ENCODE measurements around the gene CLDN11. TPM values are rescaled to one million over a fixed set of nuclear protein-coding genes. Genes with fewer than 3 reads are reported as not detected.
A peak's percentile ranks its signal among the peaks of the same experiment; 100 is the strongest.

The CLDN11 gene
- total RNA-seq, 2 experiments from 2014 or later: not detected

- DNase-seq: no peak
- Mint-ChIP-seq H3K27me3 (peaks cover 5% of the 10 kb centered on the region), H3K36me3 (ENCODE audit: low read depth) (no peaks in the 10 kb centered on the region), H3K4me1 (peaks cover 18% of the 10 kb centered on the region), H3K4me3 (no peak overlapping the region), H3K27ac (no peak overlapping the region), H3K9me3 (ENCODE audit: low read depth) (no peaks in the 10 kb centered on the region)
- intact Hi-C loops (cut with DNase I, micrococcal nuclease): loop anchor here in 1 of 2 experiments (5.0 kb wide), 1 partner anchor 429 kb away; no protein-coding TSS in a partner anchor
- ChIA-PET CTCF (interaction anchor here (1.1 kb wide), 1 partner anchor 9 kb away, joined by 3 read pairs; no protein-coding TSS in a partner anchor), POLR2A (no interaction called here)
- ATAC-seq: no peak
Measured at GRCh38 chr3:170428095-170428494, 9.4 kb downstream of the CLDN11 start.

GRCh38 chr3:170429050-170429449, 10.4 kb downstream of the CLDN11 start:
- Mint-ChIP-seq H3K36me3 (ENCODE audit: low read depth) (no peaks in the 10 kb centered on the region), H3K27me3 (peaks cover 2% of the 10 kb centered on the region), H3K9me3 (ENCODE audit: low read depth) (no peaks in the 10 kb centered on the region), H3K27ac (no peak overlapping the region), H3K4me3 (no peak overlapping the region), H3K4me1 (peaks cover 18% of the 10 kb centered on the region)
- intact Hi-C loops (cut with DNase I, micrococcal nuclease): loop anchor here in 1 of 2 experiments (5.0 kb wide), 1 partner anchor 428 kb away; no protein-coding TSS in a partner anchor
- ATAC-seq (peak; percentile 57), DNase-seq (no peak)
- POLR2A ChIA-PET: no interaction called here
- CTCF ChIA-PET: interaction anchor here (1.4 kb wide), 1 partner anchor 16 kb away, joined by 4 read pairs; no protein-coding TSS in a partner anchor

GRCh38 chr3:170431054-170431453, 12.4 kb downstream of the CLDN11 start:
- DNase-seq: no peak
- no peak overlapping the region for H3K4me3 Mint-ChIP-seq
- H3K4me1 Mint-ChIP-seq: peaks cover 18% of the 10 kb centered on the region
- POLR2A ChIA-PET: no interaction called here
- intact Hi-C loops (cut with DNase I, micrococcal nuclease): no loop called here
- ATAC-seq: no peak
- no peaks in the 10 kb centered on the region for H3K36me3 Mint-ChIP-seq (ENCODE audit: low read depth)
- no peaks in the 10 kb centered on the region for H3K9me3 Mint-ChIP-seq (ENCODE audit: low read depth)
- no peaks in the 10 kb centered on the region for H3K27me3 Mint-ChIP-seq
- CTCF ChIA-PET: interaction anchor here (0.6 to 1.3 kb wide), 4 partner anchors 15 to 381 kb away, joined by 3 to 5 read pairs (median 4); no protein-coding TSS in a partner anchor
- H3K27ac Mint-ChIP-seq: no peak overlapping the region

GRCh38 chr3:170432416-170432815, 13.7 kb downstream of the CLDN11 start:
- intact Hi-C loops (cut with DNase I, micrococcal nuclease): no loop called here
- H3K27ac Mint-ChIP-seq: no peak overlapping the region
- H3K4me3 Mint-ChIP-seq: no peak overlapping the region
- no peaks in the 10 kb centered on the region for H3K27me3 Mint-ChIP-seq
- peaks cover 18% of the 10 kb centered on the region for H3K4me1 Mint-ChIP-seq
- H3K9me3 Mint-ChIP-seq (ENCODE audit: low read depth): no peaks in the 10 kb centered on the region
- DNase-seq: no peak
- POLR2A ChIA-PET: no interaction called here
- ATAC-seq: no peak
- CTCF ChIA-PET: interaction anchor here (0.7 to 1.1 kb wide), 4 partner anchors 11 to 380 kb away, joined by 3 to 7 read pairs (median 4); no protein-coding TSS in a partner anchor
- no peaks in the 10 kb centered on the region for H3K36me3 Mint-ChIP-seq (ENCODE audit: low read depth)

GRCh38 chr3:170436697-170437096, 18.0 kb downstream of the CLDN11 start:
- DNase-seq (no peak), ATAC-seq (no peak)
- ChIA-PET CTCF (interaction anchor here (1.3 kb wide), 1 partner anchor 9 kb away, joined by 3 read pairs; no protein-coding TSS in a partner anchor), POLR2A (no interaction called here)
- Mint-ChIP-seq H3K27ac (no peak overlapping the region), H3K4me1 (peaks cover 7% of the 10 kb centered on the region), H3K36me3 (ENCODE audit: low read depth) (no peaks in the 10 kb centered on the region), H3K9me3 (ENCODE audit: low read depth) (no peaks in the 10 kb centered on the region), H3K4me3 (no peak overlapping the region), H3K27me3 (peaks cover 11% of the 10 kb centered on the region)
- intact Hi-C loops (cut with DNase I, micrococcal nuclease): no loop called here

GRCh38 chr3:170437176-170437575, 18.5 kb downstream of the CLDN11 start:
- Mint-ChIP-seq H3K36me3 (ENCODE audit: low read depth) (no peaks in the 10 kb centered on the region), H3K27ac (no peak overlapping the region), H3K4me3 (no peak overlapping the region), H3K4me1 (peaks cover 7% of the 10 kb centered on the region), H3K9me3 (ENCODE audit: low read depth) (no peaks in the 10 kb centered on the region), H3K27me3 (peaks cover 11% of the 10 kb centered on the region)
- intact Hi-C loops (cut with DNase I, micrococcal nuclease): no loop called here
- no peak for DNase-seq
- POLR2A ChIA-PET: no interaction called here
- CTCF ChIA-PET: interaction anchor here (1.3 kb wide), 1 partner anchor 9 kb away, joined by 3 read pairs; no protein-coding TSS in a partner anchor
- ATAC-seq: no peak

GRCh38 chr3:170437696-170438407, 19.2 kb downstream of the CLDN11 start:
- Mint-ChIP-seq H3K9me3 (ENCODE audit: low read depth) (no peaks in the 10 kb centered on the region), H3K4me3 (no peak overlapping the region), H3K4me1 (peaks cover 7% of the 10 kb centered on the region), H3K36me3 (ENCODE audit: low read depth) (no peaks in the 10 kb centered on the region), H3K27me3 (peaks cover 15% of the 10 kb centered on the region), H3K27ac (no peak overlapping the region)
- intact Hi-C loops (cut with DNase I, micrococcal nuclease): no loop called here
- ChIA-PET POLR2A (no interaction called here), CTCF (interaction anchor here (1.3 kb wide), 1 partner anchor 10 kb away, joined by 3 read pairs; no protein-coding TSS in a partner anchor)
- ATAC-seq (no peak), DNase-seq (no peak)

- no peak for ATAC-seq
- no peak overlapping the region for H3K4me3 Mint-ChIP-seq
- no peaks in the 10 kb centered on the region for H3K9me3 Mint-ChIP-seq (ENCODE audit: low read depth)
- CTCF ChIA-PET: interaction anchor here (0.6 kb wide), 1 partner anchor 9 kb away, joined by 3 read pairs; no protein-coding TSS in a partner anchor
- DNase-seq: no peak
- H3K27me3 Mint-ChIP-seq: peaks cover 15% of the 10 kb centered on the region
- H3K36me3 Mint-ChIP-seq (ENCODE audit: low read depth): no peaks in the 10 kb centered on the region
- POLR2A ChIA-PET: no interaction called here
- intact Hi-C loops (cut with DNase I, micrococcal nuclease): no loop called here
- H3K27ac Mint-ChIP-seq: no peak overlapping the region
- H3K4me1 Mint-ChIP-seq: peaks cover 7% of the 10 kb centered on the region
Measured at GRCh38 chr3:170438836-170439235, 20.2 kb downstream of the CLDN11 start.

GRCh38 chr3:170440344-170440743, 21.7 kb downstream of the CLDN11 start:
- Mint-ChIP-seq H3K9me3 (ENCODE audit: low read depth) (no peaks in the 10 kb centered on the region), H3K27ac (no peak overlapping the region), H3K36me3 (ENCODE audit: low read depth) (no peaks in the 10 kb centered on the region), H3K4me1 (peaks cover 7% of the 10 kb centered on the region), H3K4me3 (no peak overlapping the region), H3K27me3 (peaks cover 15% of the 10 kb centered on the region)
- ChIA-PET CTCF (interaction anchor here (0.6 to 0.7 kb wide), 2 partner anchors 136 to 294 kb away, joined by 3 read pairs; no protein-coding TSS in a partner anchor), POLR2A (no interaction called here)
- ATAC-seq (peak; percentile 69), DNase-seq (no peak)
- intact Hi-C loops (cut with DNase I, micrococcal nuclease): no loop called here

GRCh38 chr3:170441412-170441811, 22.7 kb downstream of the CLDN11 start:
- intact Hi-C loops (cut with DNase I, micrococcal nuclease): no loop called here
- Mint-ChIP-seq H3K27ac (no peak overlapping the region), H3K9me3 (ENCODE audit: low read depth) (no peaks in the 10 kb centered on the region), H3K27me3 (peaks cover 15% of the 10 kb centered on the region), H3K36me3 (ENCODE audit: low read depth) (no peaks in the 10 kb centered on the region), H3K4me3 (no peak overlapping the region), H3K4me1 (peaks cover 7% of the 10 kb centered on the region)
- CTCF ChIA-PET: interaction anchor here (1.5 kb wide), 1 partner anchor 371 kb away, joined by 5 read pairs; no protein-coding TSS in a partner anchor
- ATAC-seq (no peak), DNase-seq (no peak)
- POLR2A ChIA-PET: no interaction called here

- no peaks in the 10 kb centered on the region for H3K9me3 Mint-ChIP-seq (ENCODE audit: low read depth)
- CTCF ChIA-PET: no interaction called here
- POLR2A ChIA-PET: interaction anchor here (0.7 kb wide), 1 partner anchor 22 kb away, joined by 3 read pairs; no protein-coding TSS in a partner anchor
- intact Hi-C loops (cut with DNase I, micrococcal nuclease): no loop called here
- no peak for DNase-seq
- peaks cover 15% of the 10 kb centered on the region for H3K27me3 Mint-ChIP-seq
- no peak for ATAC-seq
- H3K27ac Mint-ChIP-seq: no peak overlapping the region
- H3K4me1 Mint-ChIP-seq: peaks cover 7% of the 10 kb centered on the region
- no peak overlapping the region for H3K4me3 Mint-ChIP-seq
- H3K36me3 Mint-ChIP-seq (ENCODE audit: low read depth): no peaks in the 10 kb centered on the region
Measured at GRCh38 chr3:170442947-170443346, 24.3 kb downstream of the CLDN11 start.

- ATAC-seq (no peak), DNase-seq (no peak)
- H3K4me3 Mint-ChIP-seq: no peak overlapping the region
- ChIA-PET CTCF (interaction anchor here (0.6 kb wide), 1 partner anchor 11 kb away, joined by 4 read pairs; no protein-coding TSS in a partner anchor), POLR2A (interaction anchor here (0.7 kb wide), 1 partner anchor 23 kb away, joined by 3 read pairs; no protein-coding TSS in a partner anchor)
- H3K36me3 Mint-ChIP-seq (ENCODE audit: low read depth): no peaks in the 10 kb centered on the region
- no peaks in the 10 kb centered on the region for H3K9me3 Mint-ChIP-seq (ENCODE audit: low read depth)
- H3K27ac Mint-ChIP-seq: no peak overlapping the region
- peaks cover 7% of the 10 kb centered on the region for H3K4me1 Mint-ChIP-seq
- intact Hi-C loops (cut with DNase I, micrococcal nuclease): no loop called here
- peaks cover 15% of the 10 kb centered on the region for H3K27me3 Mint-ChIP-seq
Measured at GRCh38 chr3:170443457-170443856, 24.8 kb downstream of the CLDN11 start.
